ENCODE results near the gene ZSCAN1. TPM values are rescaled to one million over a fixed set of nuclear protein-coding genes. Genes with fewer than 3 reads are reported as not detected.

Gene ZSCAN1
- polyA plus RNA-seq, 1 of the 3 experiments (the other 2 are of a cell fraction), result not detected

DNA sequence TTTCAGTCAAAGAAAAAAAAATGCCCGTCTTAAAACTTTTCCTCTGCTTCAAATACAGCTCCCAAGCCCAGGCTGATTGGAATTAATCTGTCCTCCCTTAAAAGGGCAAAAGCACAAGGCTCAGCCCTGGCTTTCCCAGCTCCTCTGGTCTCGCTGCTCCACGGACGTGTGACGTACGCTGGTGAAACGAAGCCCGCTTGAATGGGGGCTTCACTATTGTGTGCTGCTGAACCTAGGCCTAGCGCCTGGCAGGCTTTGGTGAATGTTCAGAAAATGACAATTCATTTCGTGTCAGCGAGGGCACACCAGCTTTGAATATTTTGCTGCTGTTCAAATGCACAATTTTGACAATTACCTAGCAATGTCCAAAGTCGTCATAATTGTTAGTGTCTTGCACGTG, 24.6 kb downstream of the ZSCAN1 start:
- no peak overlapping the region for H3K27ac ChIP-seq (ENCODE audit: low read depth in 2 of 2, low read length in 1 of 2)
- no peak overlapping the region for H2AFZ ChIP-seq (ENCODE audit: low read depth)
- H3K27me3 ChIP-seq (ENCODE audit: insufficient read depth), result no peaks in the 10 kb centered on the region
- DNase-seq, result no peak
- H3K9ac ChIP-seq, result no peak overlapping the region
- no peak for TF ChIP-seq FOXM1 (IDR thresholded peaks at IDR 0.05; ENCODE audit: low read depth)
- TF ChIP-seq TEAD4 (IDR thresholded peaks at IDR 0.05; ENCODE audit: borderline replicate concordance, insufficient read depth), result no peak
- TF ChIP-seq JUND (IDR thresholded peaks at IDR 0.05), result no peak
- TF ChIP-seq TAF1 (IDR thresholded peaks at IDR 0.05; ENCODE audit: borderline replicate concordance, low read depth, low read length), result no peak
- TF ChIP-seq POLR2AphosphoS5 (IDR thresholded peaks at IDR 0.05; ENCODE audit: low read depth, low read length), result no peak
- TF ChIP-seq GATA2 (CRISPR knock-in tag; IDR thresholded peaks at IDR 0.05), result no peak
- H3K9me3 ChIP-seq, result no peaks in the 10 kb centered on the region
- no peaks in the 10 kb centered on the region for H3F3A ChIP-seq (replicated peaks; ENCODE audit: insufficient read depth)
- no peak overlapping the region for H3K4me2 ChIP-seq
- 74% methylated on average over 13 of the region's 13 CpGs for WGBS (ENCODE audit: low lambda C conversion rate)
- H3K79me2 ChIP-seq (ENCODE audit: insufficient read depth), result no peaks in the 10 kb centered on the region
- POLR2A ChIA-PET, result interaction anchor here (1.0 to 1.4 kb wide), 3 partner anchors 12 to 244 kb away, joined by 3 to 4 read pairs (median 3); partner anchors contain the start of genes ZNF274 and ZNF552
- H3K9me2 ChIP-seq, result no peaks in the 10 kb centered on the region
- H4K20me1 ChIP-seq (ENCODE audit: insufficient read depth), result no peaks in the 10 kb centered on the region
- CTCF ChIA-PET, result no interaction called here
- no peaks in the 10 kb centered on the region for H3K36me3 ChIP-seq (replicated peaks in 1 of 2; ENCODE audit: control insufficient read depth in 1 of 2, insufficient read depth in 2 of 2, low read length in 1 of 2)
- no peak overlapping the region for H3K4me3 ChIP-seq (ENCODE audit: low read depth in 2 of 2, low read length in 1 of 2)
- no peaks in the 10 kb centered on the region for H3K4me1 ChIP-seq (ENCODE audit: control insufficient read depth in 1 of 2, insufficient read depth in 2 of 2, low read depth in 1 of 2, low read length in 1 of 2)

DNA sequence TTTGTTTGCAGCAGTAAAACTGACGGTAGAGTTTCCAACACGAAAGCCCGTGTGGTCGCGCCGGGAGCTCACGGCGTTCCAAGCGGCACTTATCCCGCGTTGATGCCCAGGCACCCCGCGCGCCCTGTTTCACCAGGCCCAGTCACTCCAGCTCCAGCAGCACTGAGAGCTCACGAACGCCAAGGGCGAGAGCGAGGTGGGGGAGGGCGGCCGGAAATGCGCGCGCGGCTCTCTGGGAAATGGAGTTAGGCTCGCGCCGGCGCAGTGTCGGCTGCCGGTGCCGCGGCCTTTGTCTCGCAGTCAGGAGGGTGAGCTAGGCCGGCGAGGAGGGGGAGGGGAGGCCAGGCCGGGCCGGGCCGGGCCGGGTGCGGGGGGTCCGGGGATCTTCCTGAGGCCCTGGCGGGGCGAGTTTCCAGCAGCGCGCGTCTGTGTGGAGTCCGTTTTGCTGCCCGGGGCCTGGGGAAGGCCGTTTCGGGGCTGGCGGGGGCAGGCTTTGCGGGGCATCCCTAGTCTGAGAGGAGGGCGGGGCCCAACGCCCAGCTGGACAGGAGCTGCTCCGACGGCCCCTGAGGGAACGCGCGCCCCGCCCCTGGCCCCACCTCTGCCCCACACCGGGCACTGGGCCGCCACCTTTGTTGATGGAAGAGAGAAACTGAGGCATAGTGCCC, 25.3 kb downstream of the ZSCAN1 start, which contains the start of gene ZNF135:
TSS of gene ZNF135 (plus strand) at position 280 of the 668 bp plus-strand sequence. CDS start 721 bp downstream, outside the sequence.
- Histone ChIP-seq H3K79me2 (ENCODE audit: insufficient read depth) (no peaks in the 10 kb centered on the region), H3K9me3 (no peaks in the 10 kb centered on the region), H3K27ac (ENCODE audit: low read depth in 2 of 2, low read length in 1 of 2) (no peak within 1 kb of the TSS), H4K20me1 (ENCODE audit: insufficient read depth) (no peaks in the 10 kb centered on the region), H3F3A (replicated peaks; ENCODE audit: insufficient read depth) (no peaks in the 10 kb centered on the region), H3K27me3 (ENCODE audit: insufficient read depth) (no peaks in the 10 kb centered on the region), H3K4me3 (ENCODE audit: low read depth in 2 of 2, low read length in 1 of 2) (peak within 1 kb of the TSS in 1 of 2 experiments; percentile 28; a peak in 2 of 4 replicates), H3K4me2 (no peak within 1 kb of the TSS), H3K36me3 (replicated peaks in 1 of 2; ENCODE audit: control insufficient read depth in 1 of 2, insufficient read depth in 2 of 2, low read length in 1 of 2) (no peaks in the 10 kb centered on the region), H3K9me2 (no peaks in the 10 kb centered on the region), H3K9ac (no peak within 1 kb of the TSS), H2AFZ (ENCODE audit: low read depth) (no peak within 1 kb of the TSS), H3K4me1 (ENCODE audit: control insufficient read depth in 1 of 2, insufficient read depth in 2 of 2, low read depth in 1 of 2, low read length in 1 of 2) (no peaks in the 10 kb centered on the region)
- CTCF ChIA-PET, result no interaction called here
- POLR2A ChIA-PET, result interaction anchor here (1.0 to 1.4 kb wide), 4 partner anchors 13 to 244 kb away, joined by 3 to 5 read pairs (median 4); partner anchors contain the start of genes ZNF274, ZNF552 and ZNF606
- 27% methylated on average over 29 of the region's 62 CpGs for WGBS (ENCODE audit: low lambda C conversion rate)
- peak; percentile 28; the same call in 1 of the 2 replicates for TF ChIP-seq NRF1 (IDR thresholded peaks at IDR 0.05; ENCODE audit: low read depth, low read length)
- TF ChIP-seq CHD2 (IDR thresholded peaks at IDR 0.05; ENCODE audit: low read length, partially characterized antibody), result peak; percentile 41
- TF ChIP-seq GABPA (IDR thresholded peaks at IDR 0.05; ENCODE audit: low read depth), result peak; percentile 42; the same call in 1 of the 2 replicates
- TF ChIP-seq RCOR1 (IDR thresholded peaks at IDR 0.05; ENCODE audit: low read length), result no peak
- DNase-seq, result peak; percentile 90

DNA sequence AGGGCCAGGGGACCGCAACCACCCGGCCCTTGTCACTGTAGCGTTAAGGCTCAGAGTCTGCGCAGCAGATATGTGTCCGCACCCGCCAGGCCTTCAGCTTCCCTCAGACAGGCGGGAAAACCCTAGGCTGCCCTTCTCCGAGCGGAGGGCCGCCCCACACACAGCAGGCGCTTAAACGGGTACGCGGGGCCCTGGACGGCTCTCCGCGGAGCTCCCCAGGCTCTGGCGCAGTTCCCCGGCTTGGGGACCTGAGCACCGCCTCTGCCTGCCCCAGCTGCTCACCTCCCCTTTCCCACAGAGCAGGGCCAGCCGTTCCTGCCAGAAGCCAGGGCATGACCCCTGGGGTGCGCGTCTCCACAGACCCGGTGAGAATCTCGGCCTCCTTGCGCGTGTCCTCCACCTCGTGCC, 25.9 kb downstream of the ZSCAN1 start:
- Histone ChIP-seq H3K9me3 (no peaks in the 10 kb centered on the region), H3K9me2 (no peaks in the 10 kb centered on the region), H3K9ac (no peak overlapping the region), H4K20me1 (ENCODE audit: insufficient read depth) (no peaks in the 10 kb centered on the region), H3K79me2 (ENCODE audit: insufficient read depth) (no peaks in the 10 kb centered on the region), H2AFZ (ENCODE audit: low read depth) (no peak overlapping the region), H3F3A (replicated peaks; ENCODE audit: insufficient read depth) (no peaks in the 10 kb centered on the region), H3K36me3 (replicated peaks in 1 of 2; ENCODE audit: control insufficient read depth in 1 of 2, insufficient read depth in 2 of 2, low read length in 1 of 2) (no peaks in the 10 kb centered on the region), H3K27me3 (ENCODE audit: insufficient read depth) (no peaks in the 10 kb centered on the region), H3K27ac (ENCODE audit: low read depth in 2 of 2, low read length in 1 of 2) (no peak overlapping the region), H3K4me1 (ENCODE audit: control insufficient read depth in 1 of 2, insufficient read depth in 2 of 2, low read depth in 1 of 2, low read length in 1 of 2) (no peaks in the 10 kb centered on the region), H3K4me3 (ENCODE audit: low read depth in 2 of 2, low read length in 1 of 2) (peak overlapping the region in 1 of 2 experiments; percentile 28; a peak in 1 of 4 replicates), H3K4me2 (no peak overlapping the region)
- TF ChIP-seq YY1 (IDR thresholded peaks at IDR 0.05; ENCODE audit: low read depth) (no peak), RAD21 (IDR thresholded peaks at IDR 0.05; ENCODE audit: low read length) (no peak), FOXM1 (IDR thresholded peaks at IDR 0.05; ENCODE audit: low read depth) (no peak), GABPA (IDR thresholded peaks at IDR 0.05; ENCODE audit: low read depth) (no peak), RFX5 (IDR thresholded peaks at IDR 0.05; ENCODE audit: low read length) (no peak), EP300 (IDR thresholded peaks at IDR 0.05; ENCODE audit: borderline replicate concordance in 1 of 2, low read depth in 1 of 2, low read length in 1 of 2) (no peak)
- CTCF ChIA-PET, result no interaction called here
- 83% methylated on average over 8 of the region's 28 CpGs for WGBS (ENCODE audit: low lambda C conversion rate)
- no peak for DNase-seq
- POLR2A ChIA-PET, result interaction anchor here (1.0 to 1.4 kb wide), 3 partner anchors 14 to 124 kb away, joined by 3 to 5 read pairs (median 4); partner anchors contain the start of genes ZNF274 and ZNF606

Data from SK-N-SH (cell line).